Body of pancreas (tissue), 4 donors: ENCODE measurements around the gene CDKN2AIP.

Experiments
- POLR2A ChIP-seq, 3 donors: fragments of 450-650 bp; IDR thresholded peaks; one replicate each; pipeline ENCODE4 v1.6.1; 2016; ENCODE audit warnings: antibody characterized with exemption in 3 of 3, mild to moderate bottlenecking in 2 of 3
- TF ChIP-seq, protein P1 (sequence below), 7 experiments: fragments of 450-650 bp in 4 of 7; fragments of 200-600 bp in 3 of 7; sonication (generic) in 3 of 7; IDR thresholded peaks; one replicate each; pipeline ENCODE4 v1.5.1; 2016 to 2019; ENCODE audit warnings: antibody characterized with exemption in 7 of 7

DNA sequence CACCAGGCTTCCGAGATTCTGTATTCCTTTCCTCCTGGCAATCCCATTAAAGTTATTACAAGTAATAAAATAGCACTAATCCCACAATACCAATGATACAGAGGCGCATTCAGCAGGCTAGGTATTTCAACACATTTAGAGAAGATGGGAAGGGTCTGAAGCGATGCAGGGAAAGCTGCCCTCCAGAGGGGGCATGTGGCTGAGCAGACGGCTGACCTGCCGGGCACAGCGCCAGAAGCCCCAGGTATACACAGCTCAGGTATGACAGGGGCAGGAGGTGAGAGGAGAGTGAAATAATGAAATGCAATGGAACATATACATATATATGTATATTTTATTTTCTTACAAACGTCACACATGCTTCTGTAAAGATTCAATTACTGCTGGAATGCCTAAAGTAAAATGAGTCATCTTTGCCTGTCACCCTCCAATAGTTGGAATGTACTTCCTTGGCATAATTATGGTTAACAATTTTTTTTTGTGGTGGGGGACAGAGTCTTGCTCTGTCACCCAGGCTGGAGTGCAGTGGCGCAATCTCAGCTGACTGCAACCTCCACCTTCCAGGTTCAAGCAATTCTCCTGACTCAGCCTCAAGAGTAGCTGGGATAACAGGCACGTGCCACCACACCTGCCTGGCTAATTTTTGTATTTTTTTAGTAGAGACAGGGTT, 21.3 kb upstream of the CDKN2AIP start:
- TF ChIP-seq, protein P1, sequence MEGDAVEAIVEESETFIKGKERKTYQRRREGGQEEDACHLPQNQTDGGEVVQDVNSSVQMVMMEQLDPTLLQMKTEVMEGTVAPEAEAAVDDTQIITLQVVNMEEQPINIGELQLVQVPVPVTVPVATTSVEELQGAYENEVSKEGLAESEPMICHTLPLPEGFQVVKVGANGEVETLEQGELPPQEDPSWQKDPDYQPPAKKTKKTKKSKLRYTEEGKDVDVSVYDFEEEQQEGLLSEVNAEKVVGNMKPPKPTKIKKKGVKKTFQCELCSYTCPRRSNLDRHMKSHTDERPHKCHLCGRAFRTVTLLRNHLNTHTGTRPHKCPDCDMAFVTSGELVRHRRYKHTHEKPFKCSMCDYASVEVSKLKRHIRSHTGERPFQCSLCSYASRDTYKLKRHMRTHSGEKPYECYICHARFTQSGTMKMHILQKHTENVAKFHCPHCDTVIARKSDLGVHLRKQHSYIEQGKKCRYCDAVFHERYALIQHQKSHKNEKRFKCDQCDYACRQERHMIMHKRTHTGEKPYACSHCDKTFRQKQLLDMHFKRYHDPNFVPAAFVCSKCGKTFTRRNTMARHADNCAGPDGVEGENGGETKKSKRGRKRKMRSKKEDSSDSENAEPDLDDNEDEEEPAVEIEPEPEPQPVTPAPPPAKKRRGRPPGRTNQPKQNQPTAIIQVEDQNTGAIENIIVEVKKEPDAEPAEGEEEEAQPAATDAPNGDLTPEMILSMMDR (IDR thresholded peaks at IDR 0.05): no peak
- no peak for TF ChIP-seq POLR2A (IDR thresholded peaks at IDR 0.05)
